HepG2 (cell line): ENCODE measurements around the gene KCNAB1.

Experiments
- CHD4 ChIP-seq: fragments of 200-600 bp; sonication (generic); IDR thresholded peaks from 2 replicates; pipeline ENCODE4 v1.7.0; 2017; ENCODE audit warnings: mild to moderate bottlenecking, low read length, borderline replicate concordance
- CREM ChIP-seq, 2 experiments: sonication (generic) in 1 of 2; formaldehyde crosslinking in 1 of 2; IDR thresholded peaks; 2 replicates each; pipeline versions ENCODE4 v1.4.0 to v1.6.1; 2016 to 2020; ENCODE audit warnings: antibody characterized with exemption in 1 of 2, mild to moderate bottlenecking in 1 of 2, missing genetic modification reagents in 1 of 2
- ELF1 ChIP-seq: sonication (generic); formaldehyde crosslinking; IDR thresholded peaks from 2 replicates; pipeline ENCODE4 v1.4.0; 2020; ENCODE audit warnings: missing genetic modification reagents
- NAIF1 ChIP-seq: sonication (generic); formaldehyde crosslinking; IDR thresholded peaks from 2 replicates; pipeline ENCODE4 v1.5.0; 2020; ENCODE audit warnings: mild to moderate bottlenecking, missing genetic modification reagents, borderline replicate concordance
- POLR2AphosphoS5 ChIP-seq: IDR thresholded peaks from 2 replicates; pipeline ENCODE4 v1.6.1; 2012; ENCODE audit warnings: low read depth, low read length
- TBP ChIP-seq: sonication (generic); formaldehyde crosslinking; IDR thresholded peaks from 2 replicates; pipeline ENCODE4 v1.5.0; 2020; ENCODE audit warnings: missing genetic modification reagents
- ZNF274 ChIP-seq: sonication (generic); formaldehyde crosslinking; IDR thresholded peaks from 2 replicates; pipeline ENCODE4 v1.5.1; 2020; ENCODE audit warnings: mild to moderate bottlenecking, missing genetic modification reagents
- ZNF282 ChIP-seq: fragments of 450-650 bp; IDR thresholded peaks from 2 replicates; pipeline ENCODE4 v1.6.1; 2018; ENCODE audit not compliant: partially characterized antibody
- TF ChIP-seq, protein P1 (sequence below): sonication (generic); formaldehyde crosslinking; IDR thresholded peaks from 2 replicates; pipeline ENCODE4 v1.4.0; 2020; ENCODE audit warnings: missing genetic modification reagents, mild to moderate bottlenecking, borderline replicate concordance
- TF ChIP-seq, protein P2 (sequence below): sonication (generic); formaldehyde crosslinking; IDR thresholded peaks from 2 replicates; pipeline ENCODE4 v1.4.0; 2020; ENCODE audit warnings: missing genetic modification reagents, borderline replicate concordance
- TF ChIP-seq, protein P3 (sequence below): sonication (generic); formaldehyde crosslinking; IDR thresholded peaks from 2 replicates; pipeline ENCODE4 v1.8.1; 2023; ENCODE audit warnings: mild to moderate bottlenecking, missing genetic modification reagents, borderline replicate concordance
- TF ChIP-seq, protein P4 (sequence below): sonication (generic); formaldehyde crosslinking; IDR thresholded peaks from 2 replicates; pipeline ENCODE4 v1.5.0; 2020; ENCODE audit warnings: mild to moderate bottlenecking, missing genetic modification reagents, moderate library complexity

DNA sequence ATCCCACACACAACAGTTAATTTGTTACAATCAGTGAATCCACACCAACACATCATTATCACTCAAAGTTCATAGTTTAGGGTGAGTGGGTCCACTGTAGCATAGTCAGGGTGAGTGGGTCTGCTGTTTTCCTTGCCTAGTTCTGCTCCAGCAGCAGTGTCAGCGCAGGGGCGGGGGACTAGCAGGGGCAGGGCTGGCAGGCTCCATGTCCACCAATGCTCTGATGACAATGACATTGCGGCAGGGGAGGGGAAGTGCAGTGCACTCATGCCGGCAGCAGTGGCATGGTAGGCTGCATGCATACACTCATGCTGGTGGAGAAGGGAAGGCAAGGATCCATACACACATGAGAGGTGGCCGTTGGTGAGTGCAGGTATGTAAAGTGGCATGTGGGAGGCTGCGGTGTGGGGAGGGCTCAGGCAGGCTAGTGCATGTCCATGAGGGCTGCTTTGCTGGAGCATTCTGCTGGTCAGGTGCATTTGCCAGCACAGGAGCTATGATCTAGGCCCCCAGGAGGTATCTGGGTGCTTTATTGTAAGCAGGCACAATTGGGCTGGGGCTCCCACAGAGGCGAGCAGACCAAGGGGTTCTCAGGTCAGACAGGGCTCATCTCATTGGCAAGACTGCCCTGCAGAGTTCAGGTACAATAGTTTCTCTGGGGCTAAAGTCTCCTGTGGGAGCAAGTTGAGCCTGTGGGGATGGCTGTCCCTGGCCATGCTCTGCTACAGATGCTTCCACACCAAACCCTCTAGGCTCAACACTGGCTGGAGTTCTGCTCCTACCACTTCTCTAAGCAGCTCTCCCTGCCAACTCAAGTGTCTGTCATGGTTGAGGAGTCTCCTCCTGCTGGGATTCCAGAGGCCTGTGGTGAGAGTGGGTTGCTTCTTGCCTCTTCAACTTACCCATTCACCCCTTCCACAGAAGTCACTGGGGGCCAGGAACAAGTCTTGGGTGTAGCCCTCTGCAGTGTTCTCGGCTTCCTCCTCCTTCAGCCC is 81.3 kb downstream of the KCNAB1 start:
- TF ChIP-seq TBP (no peak), ELF1 (CRISPR knock-in tag) (no peak), POLR2AphosphoS5 (no peak), CHD4 (no peak), NAIF1 (CRISPR knock-in tag) (no peak), ZNF274 (CRISPR knock-in tag) (no peak), CREM (IDR thresholded peaks at IDR 0.05) (no peak), CREM (CRISPR knock-in tag; IDR thresholded peaks at IDR 0.05) (no peak), ZNF282 (no peak)
- TF ChIP-seq, protein P1, sequence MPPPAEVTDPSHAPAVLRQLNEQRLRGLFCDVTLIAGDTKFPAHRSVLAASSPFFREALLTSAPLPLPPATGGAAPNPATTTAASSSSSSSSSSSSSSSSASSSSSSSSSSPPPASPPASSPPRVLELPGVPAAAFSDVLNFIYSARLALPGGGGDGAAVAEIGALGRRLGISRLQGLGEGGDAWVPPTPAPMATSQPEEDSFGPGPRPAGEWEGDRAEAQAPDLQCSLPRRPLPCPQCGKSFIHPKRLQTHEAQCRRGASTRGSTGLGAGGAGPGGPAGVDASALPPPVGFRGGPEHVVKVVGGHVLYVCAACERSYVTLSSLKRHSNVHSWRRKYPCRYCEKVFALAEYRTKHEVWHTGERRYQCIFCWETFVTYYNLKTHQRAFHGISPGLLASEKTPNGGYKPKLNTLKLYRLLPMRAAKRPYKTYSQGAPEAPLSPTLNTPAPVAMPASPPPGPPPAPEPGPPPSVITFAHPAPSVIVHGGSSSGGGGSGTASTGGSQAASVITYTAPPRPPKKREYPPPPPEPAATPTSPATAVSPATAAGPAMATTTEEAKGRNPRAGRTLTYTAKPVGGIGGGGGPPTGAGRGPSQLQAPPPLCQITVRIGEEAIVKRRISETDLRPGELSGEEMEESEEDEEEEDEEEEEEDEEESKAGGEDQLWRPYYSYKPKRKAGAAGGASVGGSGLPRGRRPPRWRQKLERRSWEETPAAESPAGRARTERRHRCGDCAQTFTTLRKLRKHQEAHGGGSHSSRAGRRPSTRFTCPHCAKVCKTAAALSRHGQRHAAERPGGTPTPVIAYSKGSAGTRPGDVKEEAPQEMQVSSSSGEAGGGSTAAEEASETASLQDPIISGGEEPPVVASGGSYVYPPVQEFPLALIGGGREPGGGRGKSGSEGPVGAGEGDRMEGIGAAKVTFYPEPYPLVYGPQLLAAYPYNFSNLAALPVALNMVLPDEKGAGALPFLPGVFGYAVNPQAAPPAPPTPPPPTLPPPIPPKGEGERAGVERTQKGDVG (CRISPR knock-in tag) = no peak
- TF ChIP-seq, protein P2, sequence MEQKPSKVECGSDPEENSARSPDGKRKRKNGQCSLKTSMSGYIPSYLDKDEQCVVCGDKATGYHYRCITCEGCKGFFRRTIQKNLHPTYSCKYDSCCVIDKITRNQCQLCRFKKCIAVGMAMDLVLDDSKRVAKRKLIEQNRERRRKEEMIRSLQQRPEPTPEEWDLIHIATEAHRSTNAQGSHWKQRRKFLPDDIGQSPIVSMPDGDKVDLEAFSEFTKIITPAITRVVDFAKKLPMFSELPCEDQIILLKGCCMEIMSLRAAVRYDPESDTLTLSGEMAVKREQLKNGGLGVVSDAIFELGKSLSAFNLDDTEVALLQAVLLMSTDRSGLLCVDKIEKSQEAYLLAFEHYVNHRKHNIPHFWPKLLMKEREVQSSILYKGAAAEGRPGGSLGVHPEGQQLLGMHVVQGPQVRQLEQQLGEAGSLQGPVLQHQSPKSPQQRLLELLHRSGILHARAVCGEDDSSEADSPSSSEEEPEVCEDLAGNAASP (CRISPR knock-in tag) = no peak
- TF ChIP-seq, protein P3, sequence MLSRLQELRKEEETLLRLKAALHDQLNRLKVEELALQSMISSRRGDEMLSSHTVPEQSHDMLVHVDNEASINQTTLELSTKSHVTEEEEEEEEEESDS = no peak
- TF ChIP-seq, protein P4, sequence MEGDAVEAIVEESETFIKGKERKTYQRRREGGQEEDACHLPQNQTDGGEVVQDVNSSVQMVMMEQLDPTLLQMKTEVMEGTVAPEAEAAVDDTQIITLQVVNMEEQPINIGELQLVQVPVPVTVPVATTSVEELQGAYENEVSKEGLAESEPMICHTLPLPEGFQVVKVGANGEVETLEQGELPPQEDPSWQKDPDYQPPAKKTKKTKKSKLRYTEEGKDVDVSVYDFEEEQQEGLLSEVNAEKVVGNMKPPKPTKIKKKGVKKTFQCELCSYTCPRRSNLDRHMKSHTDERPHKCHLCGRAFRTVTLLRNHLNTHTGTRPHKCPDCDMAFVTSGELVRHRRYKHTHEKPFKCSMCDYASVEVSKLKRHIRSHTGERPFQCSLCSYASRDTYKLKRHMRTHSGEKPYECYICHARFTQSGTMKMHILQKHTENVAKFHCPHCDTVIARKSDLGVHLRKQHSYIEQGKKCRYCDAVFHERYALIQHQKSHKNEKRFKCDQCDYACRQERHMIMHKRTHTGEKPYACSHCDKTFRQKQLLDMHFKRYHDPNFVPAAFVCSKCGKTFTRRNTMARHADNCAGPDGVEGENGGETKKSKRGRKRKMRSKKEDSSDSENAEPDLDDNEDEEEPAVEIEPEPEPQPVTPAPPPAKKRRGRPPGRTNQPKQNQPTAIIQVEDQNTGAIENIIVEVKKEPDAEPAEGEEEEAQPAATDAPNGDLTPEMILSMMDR (CRISPR knock-in tag) = no peak
